Cardiac septum (tissue), 1 donor: ENCODE results near the gene SLC18A2. TPM values are rescaled to one million over a fixed set of nuclear protein-coding genes. Genes with fewer than 3 reads are reported as not detected.

Source experiments
- DNase-seq: peaks from one replicate; pipeline ENCODE4 v3.0.0-alpha.2; 2020; ENCODE audit warnings: low spot score
- intact Hi-C: fragments of 100-400 bp; cut with DNase I; formaldehyde crosslinking; loops from one replicate; pipeline ENCODE4 v1.14.0; 2022
- long read RNA-seq: library from polyadenylated mRNA; unstranded; transcript quantifications from one replicate; pipeline ENCODE4 v2.0.0, GENCODE V29; 2021
- total RNA-seq: library from RNA; stranded (reverse); fragmentation: NEBNext Ultra II Directional; extraction: Animal tissue kit (Norgen Biotek cat#: 25700); gene quantifications from one replicate; pipeline ENCODE4 v1.2.1, GENCODE V29; 2021
- donor health status: DM: no; HTN: no; CAD: no.

Gene SLC18A2
- total RNA-seq: 0.24 TPM
- long read RNA-seq, partial matches to known transcripts: 0 of 25 reads
- long read RNA-seq, other reads (novel, unspliced or antisense): 22 of 25 reads

- intact Hi-C loops: no loop called here
Observed at GRCh38 chr10:117240621-117241529, at the start of gene SLC18A2. Gene SLC18A2, plus strand, starts transcription at chr10:117241114. Its CDS starts 580 bp downstream, at chr10:117241694.

GRCh38 chr10:117197189-117197588, 43.7 kb upstream of the SLC18A2 start, which contains the start of gene KCNK18:
Gene KCNK18, plus strand, starts transcription at chr10:117197489. Its CDS starts 0 bp downstream, at chr10:117197489.
- no peak for DNase-seq
- intact Hi-C loops: no loop called here

More at GRCh38 chr10:117240621-117241529, at the start of gene SLC18A2:
- DNase-seq: peak; percentile 73

- intact Hi-C loops: no loop called here
- no peak for DNase-seq
Observed at GRCh38 chr10:117198088-117198487, 42.8 kb upstream of the SLC18A2 start.

- no peak for DNase-seq
- intact Hi-C loops: no loop called here
Observed at GRCh38 chr10:117201826-117202225, 39.1 kb upstream of the SLC18A2 start.

- no peak for DNase-seq
- intact Hi-C loops: no loop called here
Observed at GRCh38 chr10:117204316-117204715, 36.6 kb upstream of the SLC18A2 start.

GRCh38 chr10:117212176-117212575, 28.7 kb upstream of the SLC18A2 start:
- intact Hi-C loops: loop anchor here (10.0 kb wide), 1 partner anchor 233 kb away; no protein-coding TSS in a partner anchor
- no peak for DNase-seq

- intact Hi-C loops: loop anchor here (10.0 kb wide), 1 partner anchor 230 kb away; no protein-coding TSS in a partner anchor
- DNase-seq: no peak
Observed at GRCh38 chr10:117214401-117214800, 26.5 kb upstream of the SLC18A2 start.

GRCh38 chr10:117215079-117215478, 25.8 kb upstream of the SLC18A2 start:
- intact Hi-C loops: loop anchor here (10.0 kb wide), 1 partner anchor 230 kb away; no protein-coding TSS in a partner anchor
- no peak for DNase-seq

- DNase-seq: no peak
- intact Hi-C loops: loop anchor here (2.0 to 10.0 kb wide), 2 partner anchors 103 to 229 kb away; no protein-coding TSS in a partner anchor
Observed at GRCh38 chr10:117216028-117216427, 24.9 kb upstream of the SLC18A2 start.

GRCh38 chr10:117216611-117217195, 24.2 kb upstream of the SLC18A2 start:
- DNase-seq: peak; percentile 87
- intact Hi-C loops: loop anchor here (2.0 to 10.0 kb wide), 2 partner anchors 102 to 228 kb away; no protein-coding TSS in a partner anchor

GRCh38 chr10:117217196-117217761, 23.6 kb upstream of the SLC18A2 start:
- DNase-seq: no peak
- intact Hi-C loops: loop anchor here (2.0 to 10.0 kb wide), 2 partner anchors 102 to 228 kb away; no protein-coding TSS in a partner anchor

- intact Hi-C loops: loop anchor here (10.0 kb wide), 1 partner anchor 226 kb away; no protein-coding TSS in a partner anchor
- DNase-seq: no peak
Observed at GRCh38 chr10:117218654-117219053, 22.3 kb upstream of the SLC18A2 start.

GRCh38 chr10:117221156-117221711, 19.7 kb upstream of the SLC18A2 start:
- intact Hi-C loops: no loop called here

GRCh38 chr10:117222552-117222951, 18.4 kb upstream of the SLC18A2 start:
- intact Hi-C loops: no loop called here
- no peak for DNase-seq

More at GRCh38 chr10:117221156-117221711, 19.7 kb upstream of the SLC18A2 start:
- DNase-seq: no peak

- intact Hi-C loops: no loop called here
Observed at GRCh38 chr10:117222976-117223692, 17.8 kb upstream of the SLC18A2 start.

GRCh38 chr10:117223693-117224430, 17.1 kb upstream of the SLC18A2 start:
- no peak for DNase-seq
- intact Hi-C loops: no loop called here

More at GRCh38 chr10:117222976-117223692, 17.8 kb upstream of the SLC18A2 start:
- DNase-seq: no peak

GRCh38 chr10:117224881-117225280, 16.0 kb upstream of the SLC18A2 start:
- intact Hi-C loops: no loop called here

More at GRCh38 chr10:117224881-117225280, 16.0 kb upstream of the SLC18A2 start:
- no peak for DNase-seq
